HEK293 (cell line): ENCODE data around the gene RPL23.

ENCODE experiments used
- EGR2 ChIP-seq: fragments of 450-650 bp; formaldehyde crosslinking; IDR thresholded peaks from 2 replicates; pipeline ENCODE4 v1.5.1; 2016; ENCODE audit warnings: low read depth, missing biosample characterization, missing genetic modification characterization
- KLF1 ChIP-seq: fragments of 450-650 bp; formaldehyde crosslinking; IDR thresholded peaks from 2 replicates; pipeline ENCODE4 v1.5.1; 2016; ENCODE audit warnings: missing biosample characterization, missing genetic modification characterization
- KLF16 ChIP-seq: fragments of 450-650 bp; formaldehyde crosslinking; IDR thresholded peaks from 2 replicates; pipeline ENCODE4 v1.5.1; 2017; ENCODE audit warnings: missing biosample characterization, missing genetic modification characterization
- KLF9 ChIP-seq: fragments of 450-650 bp; formaldehyde crosslinking; IDR thresholded peaks from 2 replicates; pipeline ENCODE4 v1.5.1; 2016; ENCODE audit warnings: missing biosample characterization, missing genetic modification characterization, low read depth
- SALL2 ChIP-seq: fragments of 450-650 bp; formaldehyde crosslinking; IDR thresholded peaks from 2 replicates; pipeline ENCODE4 v1.5.0; 2017; ENCODE audit warnings: missing biosample characterization, mild to moderate bottlenecking, missing genetic modification characterization, borderline replicate concordance
- SCRT1 ChIP-seq: fragments of 450-650 bp; formaldehyde crosslinking; IDR thresholded peaks from 2 replicates; pipeline ENCODE4 v1.5.1; 2016; ENCODE audit warnings: missing biosample characterization, missing genetic modification characterization, borderline replicate concordance
- ZBTB26 ChIP-seq: fragments of 450-650 bp; formaldehyde crosslinking; optimal IDR thresholded peaks from 2 replicates; pipeline ENCODE3; 2016; ENCODE audit warnings: missing biosample characterization, mild to moderate bottlenecking, missing genetic modification characterization
- ZFP69B ChIP-seq: fragments of 450-650 bp; formaldehyde crosslinking; IDR thresholded peaks from 2 replicates; pipeline ENCODE4 v1.5.1; 2016; ENCODE audit warnings: missing biosample characterization, missing genetic modification characterization
- ZNF140 ChIP-seq: fragments of 450-650 bp; formaldehyde crosslinking; IDR thresholded peaks from 2 replicates; pipeline ENCODE4 v1.5.1; 2016; ENCODE audit warnings: missing biosample characterization, missing genetic modification characterization
- ZNF266 ChIP-seq: fragments of 450-650 bp; formaldehyde crosslinking; IDR thresholded peaks from 2 replicates; pipeline ENCODE4 v1.5.1; 2016; ENCODE audit warnings: missing biosample characterization, missing genetic modification characterization, low read depth
- ZNF311 ChIP-seq: fragments of 450-650 bp; formaldehyde crosslinking; IDR thresholded peaks from 2 replicates; pipeline ENCODE4 v1.5.1; 2017; ENCODE audit warnings: missing biosample characterization, missing genetic modification characterization, borderline replicate concordance
- ZNF398 ChIP-seq: fragments of 450-650 bp; formaldehyde crosslinking; IDR thresholded peaks from 2 replicates; pipeline ENCODE4 v1.5.1; 2017; ENCODE audit warnings: missing biosample characterization, missing genetic modification characterization
- ZNF433 ChIP-seq: fragments of 450-650 bp; formaldehyde crosslinking; IDR thresholded peaks from 2 replicates; pipeline ENCODE4 v1.5.1; 2016; ENCODE audit warnings: missing biosample characterization, missing genetic modification characterization, low read depth
- ZNF585B ChIP-seq: fragments of 450-650 bp; formaldehyde crosslinking; IDR thresholded peaks from 2 replicates; pipeline ENCODE4 v1.5.1; 2016; ENCODE audit warnings: missing biosample characterization, missing genetic modification characterization
- ZNF600 ChIP-seq: fragments of 450-650 bp; formaldehyde crosslinking; IDR thresholded peaks from 2 replicates; pipeline ENCODE4 v1.5.1; 2016; ENCODE audit warnings: missing biosample characterization, missing genetic modification characterization
- ZNF610 ChIP-seq: fragments of 450-650 bp; formaldehyde crosslinking; IDR thresholded peaks from 2 replicates; pipeline ENCODE4 v1.5.1; 2016; ENCODE audit warnings: missing biosample characterization, missing genetic modification characterization, borderline replicate concordance
- ZNF747 ChIP-seq: fragments of 450-650 bp; formaldehyde crosslinking; IDR thresholded peaks from 2 replicates; pipeline ENCODE4 v1.5.1; 2016; ENCODE audit warnings: missing biosample characterization, missing genetic modification characterization
- ZNF785 ChIP-seq: fragments of 450-650 bp; formaldehyde crosslinking; IDR thresholded peaks from 2 replicates; pipeline ENCODE4 v1.5.1; 2016; ENCODE audit warnings: missing biosample characterization, missing genetic modification characterization
- ZNF837 ChIP-seq: fragments of 450-650 bp; formaldehyde crosslinking; IDR thresholded peaks from 2 replicates; pipeline ENCODE4 v1.5.1; 2016; ENCODE audit warnings: missing biosample characterization, missing genetic modification characterization
- ZSCAN5A ChIP-seq: fragments of 450-650 bp; formaldehyde crosslinking; IDR thresholded peaks from 2 replicates; pipeline ENCODE4 v1.5.1; 2016; ENCODE audit warnings: missing biosample characterization, missing genetic modification characterization
- TF ChIP-seq, protein P1 (sequence below): fragments of 450-650 bp; formaldehyde crosslinking; IDR thresholded peaks from 2 replicates; pipeline ENCODE4 v1.5.1; 2016; ENCODE audit warnings: missing biosample characterization, missing genetic modification characterization
- TF ChIP-seq, protein P2 (sequence below): fragments of 450-650 bp; formaldehyde crosslinking; IDR thresholded peaks from 2 replicates; pipeline ENCODE4 v1.5.1; 2016; ENCODE audit warnings: missing biosample characterization, missing genetic modification characterization, borderline replicate concordance
- TF ChIP-seq, protein P3 (sequence below): fragments of 450-650 bp; formaldehyde crosslinking; IDR thresholded peaks from 2 replicates; pipeline ENCODE4 v1.5.1; 2016; ENCODE audit warnings: missing biosample characterization, missing genetic modification characterization
- TF ChIP-seq, protein P4 (sequence below): fragments of 450-650 bp; formaldehyde crosslinking; IDR thresholded peaks from 2 replicates; pipeline ENCODE4 v1.5.1; 2016; ENCODE audit warnings: missing biosample characterization, missing genetic modification characterization

RPL23 gene

GRCh38 chr17:38853292-38854219, at the start of gene RPL23 (continued):
- TF ChIP-seq, protein P1, sequence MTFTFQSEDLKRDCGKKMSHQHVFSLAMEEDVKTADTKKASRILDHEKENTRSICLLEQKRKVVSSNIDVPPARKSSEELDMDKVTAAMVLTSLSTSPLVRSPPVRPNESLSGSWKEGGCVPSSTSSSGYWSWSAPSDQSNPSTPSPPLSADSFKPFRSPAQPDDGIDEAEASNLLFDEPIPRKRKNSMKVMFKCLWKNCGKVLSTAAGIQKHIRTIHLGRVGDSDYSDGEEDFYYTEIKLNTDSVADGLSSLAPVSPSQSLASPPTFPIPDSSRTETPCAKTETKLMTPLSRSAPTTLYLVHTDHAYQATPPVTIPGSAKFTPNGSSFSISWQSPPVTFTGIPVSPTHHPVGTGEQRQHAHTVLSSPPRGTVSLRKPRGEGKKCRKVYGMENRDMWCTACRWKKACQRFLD (tag by site-specific recombination) = no peak
- TF ChIP-seq ZNF398 (tag by site-specific recombination) = no peak; the same call in 1 of the 2 replicates
- TF ChIP-seq ZBTB26 = peak; percentile 31
- no peak for TF ChIP-seq ZNF311 (tag by site-specific recombination)
- TF ChIP-seq, protein P2, sequence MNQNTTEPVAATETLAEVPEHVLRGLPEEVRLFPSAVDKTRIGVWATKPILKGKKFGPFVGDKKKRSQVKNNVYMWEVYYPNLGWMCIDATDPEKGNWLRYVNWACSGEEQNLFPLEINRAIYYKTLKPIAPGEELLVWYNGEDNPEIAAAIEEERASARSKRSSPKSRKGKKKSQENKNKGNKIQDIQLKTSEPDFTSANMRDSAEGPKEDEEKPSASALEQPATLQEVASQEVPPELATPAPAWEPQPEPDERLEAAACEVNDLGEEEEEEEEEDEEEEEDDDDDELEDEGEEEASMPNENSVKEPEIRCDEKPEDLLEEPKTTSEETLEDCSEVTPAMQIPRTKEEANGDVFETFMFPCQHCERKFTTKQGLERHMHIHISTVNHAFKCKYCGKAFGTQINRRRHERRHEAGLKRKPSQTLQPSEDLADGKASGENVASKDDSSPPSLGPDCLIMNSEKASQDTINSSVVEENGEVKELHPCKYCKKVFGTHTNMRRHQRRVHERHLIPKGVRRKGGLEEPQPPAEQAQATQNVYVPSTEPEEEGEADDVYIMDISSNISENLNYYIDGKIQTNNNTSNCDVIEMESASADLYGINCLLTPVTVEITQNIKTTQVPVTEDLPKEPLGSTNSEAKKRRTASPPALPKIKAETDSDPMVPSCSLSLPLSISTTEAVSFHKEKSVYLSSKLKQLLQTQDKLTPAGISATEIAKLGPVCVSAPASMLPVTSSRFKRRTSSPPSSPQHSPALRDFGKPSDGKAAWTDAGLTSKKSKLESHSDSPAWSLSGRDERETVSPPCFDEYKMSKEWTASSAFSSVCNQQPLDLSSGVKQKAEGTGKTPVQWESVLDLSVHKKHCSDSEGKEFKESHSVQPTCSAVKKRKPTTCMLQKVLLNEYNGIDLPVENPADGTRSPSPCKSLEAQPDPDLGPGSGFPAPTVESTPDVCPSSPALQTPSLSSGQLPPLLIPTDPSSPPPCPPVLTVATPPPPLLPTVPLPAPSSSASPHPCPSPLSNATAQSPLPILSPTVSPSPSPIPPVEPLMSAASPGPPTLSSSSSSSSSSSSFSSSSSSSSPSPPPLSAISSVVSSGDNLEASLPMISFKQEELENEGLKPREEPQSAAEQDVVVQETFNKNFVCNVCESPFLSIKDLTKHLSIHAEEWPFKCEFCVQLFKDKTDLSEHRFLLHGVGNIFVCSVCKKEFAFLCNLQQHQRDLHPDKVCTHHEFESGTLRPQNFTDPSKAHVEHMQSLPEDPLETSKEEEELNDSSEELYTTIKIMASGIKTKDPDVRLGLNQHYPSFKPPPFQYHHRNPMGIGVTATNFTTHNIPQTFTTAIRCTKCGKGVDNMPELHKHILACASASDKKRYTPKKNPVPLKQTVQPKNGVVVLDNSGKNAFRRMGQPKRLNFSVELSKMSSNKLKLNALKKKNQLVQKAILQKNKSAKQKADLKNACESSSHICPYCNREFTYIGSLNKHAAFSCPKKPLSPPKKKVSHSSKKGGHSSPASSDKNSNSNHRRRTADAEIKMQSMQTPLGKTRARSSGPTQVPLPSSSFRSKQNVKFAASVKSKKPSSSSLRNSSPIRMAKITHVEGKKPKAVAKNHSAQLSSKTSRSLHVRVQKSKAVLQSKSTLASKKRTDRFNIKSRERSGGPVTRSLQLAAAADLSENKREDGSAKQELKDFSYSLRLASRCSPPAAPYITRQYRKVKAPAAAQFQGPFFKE = 0 out of 2 replicates have a peak, but pooled peaks have one; percentile 82
- TF ChIP-seq EGR2 (tag by site-specific recombination) = no peak; the same call in none of the 2 replicates
- no peak for TF ChIP-seq ZNF747 (tag by site-specific recombination)
- 0 out of 2 replicates have a peak, but pooled peaks have one; percentile 17 for TF ChIP-seq ZNF610 (tag by site-specific recombination)
- TF ChIP-seq KLF1 (tag by site-specific recombination) = peak; percentile 48; the same call in 1 of the 2 replicates
- TF ChIP-seq ZNF785 (tag by site-specific recombination) = peak; percentile 69; the same call in 1 of the 2 replicates
- TF ChIP-seq KLF9 = peak; percentile 84
- no peak for TF ChIP-seq ZSCAN5A (tag by site-specific recombination)
- no peak for TF ChIP-seq SCRT1 (tag by site-specific recombination)
- no peak for TF ChIP-seq ZNF433 (tag by site-specific recombination)
- TF ChIP-seq SALL2 (tag by site-specific recombination) = no peak
- no peak for TF ChIP-seq ZNF837
- TF ChIP-seq ZNF600 = 0 out of 2 replicates have a peak, but pooled peaks have one; percentile 4
- peak; percentile 85 for TF ChIP-seq KLF16
- no peak for TF ChIP-seq ZNF585B
- no peak for TF ChIP-seq ZNF266 (tag by site-specific recombination)
- no peak for TF ChIP-seq ZNF140
- peak; percentile 74 for TF ChIP-seq ZFP69B (tag by site-specific recombination)
- TF ChIP-seq, protein P3, sequence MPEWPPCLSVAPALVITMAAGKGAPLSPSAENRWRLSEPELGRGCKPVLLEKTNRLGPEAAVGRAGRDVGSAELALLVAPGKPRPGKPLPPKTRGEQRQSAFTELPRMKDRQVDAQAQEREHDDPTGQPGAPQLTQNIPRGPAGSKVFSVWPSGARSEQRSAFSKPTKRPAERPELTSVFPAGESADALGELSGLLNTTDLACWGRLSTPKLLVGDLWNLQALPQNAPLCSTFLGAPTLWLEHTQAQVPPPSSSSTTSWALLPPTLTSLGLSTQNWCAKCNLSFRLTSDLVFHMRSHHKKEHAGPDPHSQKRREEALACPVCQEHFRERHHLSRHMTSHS (tag by site-specific recombination) = no peak
- TF ChIP-seq, protein P4, sequence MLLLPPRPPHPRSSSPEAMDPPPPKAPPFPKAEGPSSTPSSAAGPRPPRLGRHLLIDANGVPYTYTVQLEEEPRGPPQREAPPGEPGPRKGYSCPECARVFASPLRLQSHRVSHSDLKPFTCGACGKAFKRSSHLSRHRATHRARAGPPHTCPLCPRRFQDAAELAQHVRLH (tag by site-specific recombination) = peak; percentile 74; the same call in 1 of the 2 replicates
